H1 (cell line): ENCODE measurements around the gene FA2H. TPM values are rescaled to one million over a fixed set of nuclear protein-coding genes. Genes with fewer than 3 reads are reported as not detected.

Experiments
- CTCF ChIA-PET: fragments of 300-600 bp; sonication (Branson Sonifier 250); formaldehyde crosslinking; loops from one replicate; lab custom pipeline; 2021; ENCODE audit not compliant: partially characterized antibody; lab: Charles Lee
- POLR2A ChIA-PET: fragments of 300-600 bp; sonication (Branson Sonifier 250); formaldehyde crosslinking; loops from one replicate; lab custom pipeline; 2021; ENCODE audit warnings: inconsistent platforms; ENCODE audit not compliant: partially characterized antibody; lab: Charles Lee
- DNase-seq, 2 experiments: peaks; one replicate each; pipeline versions ENCODE4 v3.0.0 to v3.0.0-alpha.2; 2010 to 2022; ENCODE audit warnings: low spot score in 2 of 2, low read depth in 1 of 2, mixed read lengths in 1 of 2
- FAIRE-seq: peaks from 2 replicates; lab custom pipeline; 2011; peaks lifted over from hg19 to GRCh38; lab: Jason Lieb, UNC
- H2AFZ ChIP-seq: 2 replicates; pipeline ENCODE4 v1.8.1; 2012; ENCODE audit warnings: low read length, inconsistent platforms
- H2AK5ac ChIP-seq: 2 replicates; pipeline ENCODE4 v1.6.1; 2013; ENCODE audit warnings: low read depth, low read length
- H2BK120ac ChIP-seq: replicated peaks from 2 replicates; pipeline ENCODE3; 2013; ENCODE audit warnings: low read depth, low read length, inconsistent platforms
- H2BK12ac ChIP-seq: 2 replicates; pipeline ENCODE4 v1.6.1; 2013; ENCODE audit warnings: low read depth, low read length
- H2BK15ac ChIP-seq: 2 replicates; pipeline ENCODE4 v1.6.1; 2013; ENCODE audit warnings: low read length
- H2BK20ac ChIP-seq: 2 replicates; pipeline ENCODE4 v1.6.1; 2013; ENCODE audit warnings: low read length
- H2BK5ac ChIP-seq: 2 replicates; pipeline ENCODE4 v1.6.1; 2013; ENCODE audit warnings: low read depth, low read length
- H3K14ac ChIP-seq: 2 replicates; pipeline ENCODE4 v1.6.1; 2013; ENCODE audit warnings: inconsistent platforms; ENCODE audit not compliant: insufficient read length
- H3K18ac ChIP-seq: 2 replicates; pipeline ENCODE4 v1.6.1; 2013; ENCODE audit warnings: low read length; ENCODE audit errors: extremely low read depth
- H3K23ac ChIP-seq: 2 replicates; pipeline ENCODE4 v1.6.1; 2013; ENCODE audit warnings: inconsistent platforms; ENCODE audit not compliant: insufficient read length
- H3K23me2 ChIP-seq: 2 replicates; pipeline ENCODE4 v1.6.1; 2013; ENCODE audit warnings: low read depth, low read length
- H3K27ac ChIP-seq: 2 replicates; pipeline ENCODE4 v1.6.1; 2011; ENCODE audit warnings: low read depth, low read length, inconsistent platforms
- H3K27me3 ChIP-seq, 4 experiments: replicated peaks in 1 of 4; 1 replicate in 1 of 4; 2 replicates in 3 of 4; pipeline versions ENCODE4 v1.6.1 to v1.8.1; 2011 to 2013; ENCODE audit warnings: low read length in 3 of 4, mild to moderate bottlenecking in 3 of 4, inconsistent platforms in 2 of 4, mixed read lengths in 2 of 4, moderate library complexity in 1 of 4; ENCODE audit not compliant: control insufficient read depth in 3 of 4, insufficient read depth in 3 of 4; ENCODE audit errors: extremely low read depth in 1 of 4
- H3K36me3 ChIP-seq, 4 experiments: 2 replicates each; pipeline versions ENCODE4 v1.6.1 to v1.8.1; 2011 to 2013; ENCODE audit warnings: mild to moderate bottlenecking in 4 of 4, low read length in 3 of 4, moderate library complexity in 2 of 4, control low read depth in 1 of 4, inconsistent platforms in 1 of 4; ENCODE audit not compliant: insufficient read depth in 4 of 4, control insufficient read depth in 2 of 4
- H3K4ac ChIP-seq: replicated peaks from 2 replicates; pipeline ENCODE3; 2013; ENCODE audit warnings: low read length, low read depth, mixed read lengths, inconsistent platforms; ENCODE audit not compliant: insufficient read length
- H3K4me1 ChIP-seq, 4 experiments: replicated peaks in 1 of 4; 1 replicate in 1 of 4; 2 replicates in 3 of 4; pipeline versions ENCODE4 v1.6.1 to v1.8.1; 2011 to 2013; ENCODE audit warnings: low read length in 3 of 4, inconsistent platforms in 2 of 4, mixed read lengths in 1 of 4; ENCODE audit not compliant: insufficient read depth in 4 of 4, control insufficient read depth in 3 of 4
- H3K4me2 ChIP-seq, 2 experiments: 2 replicates each; pipeline versions ENCODE4 v1.6.1 to v1.8.1; 2011 to 2013; ENCODE audit warnings: low read depth in 2 of 2, low read length in 2 of 2, control low read depth in 1 of 2, inconsistent platforms in 1 of 2, mild to moderate bottlenecking in 1 of 2; ENCODE audit not compliant: insufficient read depth in 1 of 2
- H3K4me3 ChIP-seq, 4 experiments: fragments of 200-600, 300-600 bp in 1 of 4; sonication (generic), shearing (Covaris generic), sonication (Bioruptor Twin) in 1 of 4; 2 replicates each; pipeline versions ENCODE4 v1.5.1 to v1.8.1; 2011 to 2016; ENCODE audit warnings: low read length in 4 of 4, low read depth in 3 of 4, control low read depth in 2 of 4, inconsistent platforms in 2 of 4, mild to moderate bottlenecking in 2 of 4, mixed read lengths in 1 of 4, moderate library complexity in 1 of 4; ENCODE audit not compliant: insufficient read depth in 2 of 4; ENCODE audit errors: extremely low read depth in 1 of 4
- H3K56ac ChIP-seq: replicated peaks from 2 replicates; pipeline ENCODE3; 2013; ENCODE audit warnings: low read depth, mild to moderate bottlenecking, mixed read lengths, low read length, inconsistent platforms; ENCODE audit not compliant: insufficient read length
- H3K79me1 ChIP-seq: 2 replicates; pipeline ENCODE4 v1.6.1; 2013; ENCODE audit warnings: low read depth, low read length, control low read depth
- H3K79me2 ChIP-seq, 2 experiments: 2 replicates each; pipeline versions ENCODE4 v1.6.1 to v1.8.1; 2012 to 2013; ENCODE audit warnings: low read length in 2 of 2, mild to moderate bottlenecking in 2 of 2, inconsistent platforms in 1 of 2; ENCODE audit not compliant: insufficient read depth in 2 of 2, control insufficient read depth in 1 of 2
- H3K9ac ChIP-seq, 4 experiments: replicated peaks in 1 of 4; 1 replicate in 1 of 4; 2 replicates in 3 of 4; pipeline versions ENCODE4 v1.6.1 to v1.8.1; 2011 to 2013; ENCODE audit warnings: low read depth in 3 of 4, low read length in 3 of 4, control low read depth in 2 of 4, mild to moderate bottlenecking in 2 of 4, moderate library complexity in 2 of 4, inconsistent platforms in 1 of 4; ENCODE audit errors: extremely low read depth in 1 of 4
- H3K9me3 ChIP-seq, 2 experiments: 2 replicates each; pipeline versions ENCODE4 v1.6.1 to v1.8.1; 2012 to 2013; ENCODE audit warnings: mild to moderate bottlenecking in 2 of 2, moderate library complexity in 2 of 2, control low read depth in 1 of 2, inconsistent platforms in 1 of 2, low read depth in 1 of 2, low read length in 1 of 2, mixed read lengths in 1 of 2; ENCODE audit not compliant: insufficient read depth in 2 of 2
- H4K20me1 ChIP-seq, 2 experiments: replicated peaks in 1 of 2; 2 replicates each; pipeline versions ENCODE3 to v1.8.1; 2011 to 2013; ENCODE audit warnings: inconsistent platforms in 2 of 2, low read length in 2 of 2, mild to moderate bottlenecking in 1 of 2; ENCODE audit not compliant: insufficient read depth in 2 of 2, control insufficient read depth in 1 of 2
- H4K5ac ChIP-seq: 2 replicates; pipeline ENCODE4 v1.6.1; 2013; ENCODE audit warnings: low read length, low read depth, mixed read lengths, inconsistent platforms; ENCODE audit not compliant: insufficient read length
- H4K8ac ChIP-seq: 2 replicates; pipeline ENCODE4 v1.8.0; 2013; ENCODE audit warnings: mild to moderate bottlenecking, moderate library complexity, low read length, inconsistent platforms; ENCODE audit not compliant: insufficient read depth; ENCODE audit errors: extremely low read depth
- H4K91ac ChIP-seq: replicated peaks from 2 replicates; pipeline ENCODE3; 2013; ENCODE audit warnings: low read length, mixed read lengths, inconsistent platforms; ENCODE audit not compliant: insufficient read length
- BCL11A ChIP-seq, 2 experiments: IDR thresholded peaks; one replicate each; pipeline ENCODE4 v1.6.1; 2011; ENCODE audit warnings: low read depth in 2 of 2, low read length in 2 of 2, mild to moderate bottlenecking in 2 of 2
- GTF2F1 ChIP-seq: IDR thresholded peaks from 2 replicates; pipeline ENCODE4 v1.6.1; 2012; ENCODE audit warnings: low read depth, low read length, improper control_type of control experiment, borderline replicate concordance
- HDAC6 ChIP-seq: IDR thresholded peaks from one replicate; pipeline ENCODE4 v1.7.1; 2012; ENCODE audit warnings: low read depth, mild to moderate bottlenecking, inconsistent platforms, low read length, moderate library complexity
- JUN ChIP-seq: IDR thresholded peaks from 2 replicates; pipeline ENCODE4 v1.6.1; 2011; ENCODE audit warnings: low read depth, mild to moderate bottlenecking, improper control_type of control experiment, low read length
- JUND ChIP-seq: IDR thresholded peaks from 2 replicates; pipeline ENCODE4 v1.6.1; 2011; ENCODE audit warnings: mild to moderate bottlenecking, improper control_type of control experiment, low read length
- POLR2AphosphoS5 ChIP-seq: IDR thresholded peaks from 2 replicates; pipeline ENCODE4 v1.6.1; 2011; ENCODE audit warnings: low read depth, low read length
- RAD21 ChIP-seq, 2 experiments: IDR thresholded peaks in 1 of 2; conservative IDR thresholded peaks in 1 of 2; 2 replicates each; pipeline ENCODE4 v1.6.1; 2011; ENCODE audit warnings: low read depth in 2 of 2, low read length in 2 of 2, improper control_type of control experiment in 1 of 2, inconsistent platforms in 1 of 2, mild to moderate bottlenecking in 1 of 2, moderate library complexity in 1 of 2
- RFX5 ChIP-seq: IDR thresholded peaks from 2 replicates; pipeline ENCODE4 v1.6.1; 2011; ENCODE audit warnings: low read depth, low read length, improper control_type of control experiment, borderline replicate concordance
- SIN3A ChIP-seq, 2 experiments: IDR thresholded peaks in 1 of 2; conservative IDR thresholded peaks in 1 of 2; 2 replicates each; pipeline ENCODE4 v1.6.1; 2011 to 2012; ENCODE audit warnings: low read length in 2 of 2, improper control_type of control experiment in 1 of 2, low read depth in 1 of 2, mild to moderate bottlenecking in 1 of 2
- SIX5 ChIP-seq: IDR thresholded peaks from 2 replicates; pipeline ENCODE4 v1.6.1; 2011; ENCODE audit warnings: mild to moderate bottlenecking, low read depth, low read length
- SRF ChIP-seq: IDR thresholded peaks from 2 replicates; pipeline ENCODE4 v1.6.1; 2011; ENCODE audit warnings: mild to moderate bottlenecking, low read depth, low read length, moderate library complexity
- TAF1 ChIP-seq: IDR thresholded peaks from 2 replicates; pipeline ENCODE4 v1.6.1; 2011; ENCODE audit warnings: mild to moderate bottlenecking, low read depth, low read length
- WGBS, 2 experiments: shearing (Covaris generic) in 1 of 2; methylation state at CpG; one replicate each; pipeline versions ENCODE4 v1.1.6 to v1.1.7; 2013 to 2015; ENCODE audit warnings: low lambda C conversion rate in 2 of 2, mixed read lengths in 2 of 2, inconsistent platforms in 1 of 2, low coverage in 1 of 2, missing lambda C conversion rate in 1 of 2; ENCODE audit not compliant: insufficient replicate concordance in 2 of 2, insufficient coverage in 1 of 2, insufficient read length in 1 of 2; ENCODE audit errors: extremely low coverage in 1 of 2, missing lambda C conversion rate in 1 of 2; 5-methylcytosine and 5-hydroxymethylcytosine counted together
- polyA plus RNA-seq, 7 experiments: library from polyadenylated mRNA; depleted of rRNA in 3 of 7; stranded (reverse) in 5 of 7; unstranded in 2 of 7; fragments of >200 nt in 5 of 7; fragments of 200-250 nt in 2 of 7; gene quantifications; 1 replicate in 5 of 7; 2 replicates in 1 of 7; 4 replicates in 1 of 7; pipeline versions ENCODE4 v1.2.1 to v1.2.3, GENCODE V29; 2011 to 2013; ENCODE audit warnings: missing spikeins in 2 of 7, mixed read lengths in 2 of 7
- total RNA-seq: library from RNA; stranded (reverse); fragmentation: NEBNext Ultra II Directional; extraction: Animal tissue kit (Norgen Biotek cat#: 25700); gene quantifications from 2 replicates; pipeline ENCODE4 v1.2.1, GENCODE V29; 2021

Gene FA2H
- total and polyA plus RNA-seq, 2 of the 8 experiments (the other 6 are each of a cell fraction or from before 2014, with no cell fraction given) = 2.1 to 2.5 TPM

DNA sequence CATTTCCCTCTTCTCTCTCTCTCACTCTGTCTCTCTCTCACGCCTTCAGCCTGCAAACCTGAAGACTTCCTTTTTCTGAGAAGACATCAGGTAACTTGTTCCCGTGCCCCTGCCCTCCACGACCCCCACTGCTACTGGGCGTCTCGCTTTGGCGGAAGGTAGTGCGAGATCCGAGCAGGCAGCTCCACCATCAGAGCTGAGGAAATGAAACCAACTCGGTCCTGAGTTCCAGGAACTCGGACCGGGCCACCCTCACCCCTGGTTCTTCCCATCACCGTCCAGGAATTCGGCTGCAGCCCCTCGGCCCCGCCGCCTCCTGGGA is 74.5 kb downstream of the FA2H start:
- Histone ChIP-seq H3K56ac (peak overlapping the region; percentile 53), H2BK20ac (peak overlapping the region; percentile 80; the same call in 1 of the 2 replicates), H2AK5ac (no peak overlapping the region), H3K27ac (no peak overlapping the region), H2BK15ac (no peak overlapping the region), H3K4me3 (peak overlapping the region; percentile 34 to 61 (median 52)), H3K9ac (peak overlapping the region in 3 of 4 experiments; percentile 1 to 57 (median 2); a peak in 5 of 7 replicates), H3K4me2 (peak overlapping the region; percentile 73 to 86), H3K36me3 (no peaks in the 10 kb centered on the region), H3K9me3 (no peaks in the 10 kb centered on the region), H3K18ac (peak overlapping the region; percentile 96), H2AFZ (peak overlapping the region; percentile 95), H2BK5ac (peak overlapping the region; percentile 78; the same call in 1 of the 2 replicates), H3K23me2 (peaks cover 9% of the 10 kb centered on the region), H4K20me1 (no peaks in the 10 kb centered on the region), H2BK120ac (no peak overlapping the region), H3K27me3 (peaks cover 0 to 10% (median 4%) of the 10 kb centered on the region in 4 experiments; a peak in 3 of 7 replicates), H3K79me1 (no peaks in the 10 kb centered on the region), H3K4me1 (peaks cover 0 to 3% (median 2%) of the 10 kb centered on the region in 4 experiments; a peak in 4 of 7 replicates), H4K91ac (peak overlapping the region; percentile 65), H3K4ac (peak overlapping the region; percentile 77), H2BK12ac (0 out of 2 replicates have a peak overlapping the region, but pooled peaks have one; percentile 97), H4K8ac (peak overlapping the region; percentile 83), H3K23ac (no peak overlapping the region)
- FAIRE-seq = no peak
- DNase-seq = no peak
- WGBS, 2 experiments = 26% methylated on average over 16 of the region's 16 CpGs; no CpG with 5 or more reads in 1 of the 2 experiments
- CTCF ChIA-PET = interaction anchor here (0.6 to 4.0 kb wide), 13 partner anchors 8 to 162 kb away, joined by 3 to 22 read pairs (median 5); partner anchors contain the start of gene RFWD3
- no peak for TF ChIP-seq SIN3A (conservative IDR thresholded peaks at IDR 0.05 in 1 of 2, IDR thresholded peaks at IDR 0.05 in 1 of 2; ENCODE audit: low read depth in 1 of 2, low read length in 2 of 2)
- TF ChIP-seq GTF2F1 = no peak
- no peak; the same call in 1 of the 2 replicates for TF ChIP-seq TAF1
- TF ChIP-seq POLR2AphosphoS5 = no peak
- no peak for TF ChIP-seq SRF
- TF ChIP-seq JUND = no peak
- TF ChIP-seq SIX5 = no peak
- TF ChIP-seq HDAC6 = no peak
- TF ChIP-seq RAD21 (IDR thresholded peaks at IDR 0.05 in 1 of 2, conservative IDR thresholded peaks at IDR 0.05 in 1 of 2; ENCODE audit: low read depth in 2 of 2, low read length in 2 of 2) = no peak
- TF ChIP-seq BCL11A (IDR thresholded peaks at IDR 0.05; ENCODE audit: low read depth in 2 of 2, low read length in 2 of 2) = no peak
- TF ChIP-seq RFX5 = no peak
- no peak for TF ChIP-seq JUN
- TF ChIP-seq, all 59 proteins: peak for 0
- Histone ChIP-seq H3K79me2 (no peaks in the 10 kb centered on the region), H4K5ac (no peak overlapping the region), H3K14ac (no peak overlapping the region)
- POLR2A ChIA-PET = interaction anchor here (1.2 to 2.3 kb wide), 7 partner anchors 14 to 164 kb away, joined by 3 to 12 read pairs (median 3); partner anchors contain the start of gene RFWD3
